Prostate gland (tissue), 2 donors: Measurements from ENCODE around the gene HIGD2B. TPM values are rescaled to one million over a fixed set of nuclear protein-coding genes. Genes with fewer than 3 reads are reported as not detected.
"Not testable (repeated sequence)": the region's sequence is repeated elsewhere in the genome, so short reads cannot be mapped to it uniquely, and the experiment has no call there.

ENCODE experiments used
- DNase-seq: peaks from one replicate; pipeline ENCODE4 v3.0.0-alpha.2; 2019; ENCODE audit warnings: low spot score
- H3K27ac ChIP-seq, 2 donors: fragments of 200-600 bp; sonication (generic); 2 replicates each; pipeline ENCODE4 v1.5.1; 2017 to 2019
- H3K27me3 ChIP-seq: fragments of 200-600 bp; sonication (generic); replicated peaks from 2 replicates; pipeline ENCODE4 v1.5.1; 2019; ENCODE audit not compliant: insufficient read depth
- H3K36me3 ChIP-seq, 2 donors: fragments of 200-600 bp; sonication (generic); 1 replicate in 1 of 2; 2 replicates in 1 of 2; pipeline versions ENCODE4 v1.5.1 to v1.8.1; 2017 to 2019
- H3K4me1 ChIP-seq: fragments of 200-600 bp; sonication (generic); replicated peaks from 2 replicates; pipeline ENCODE4 v1.5.1; 2019
- H3K4me3 ChIP-seq, 2 donors: fragments of 200-600 bp; sonication (generic); 2 replicates each; pipeline ENCODE4 v1.5.1; 2017 to 2019
- H3K9me3 ChIP-seq: fragments of 200-600 bp; sonication (generic); 2 replicates; pipeline ENCODE4 v1.5.1; 2017
- CTCF ChIP-seq, 4 experiments: fragments of 200-600 bp in 2 of 4; fragments of 450-650 bp in 2 of 4; sonication (generic) in 2 of 4; IDR thresholded peaks; 1 replicate in 3 of 4; 2 replicates in 1 of 4; pipeline ENCODE4 v1.5.1; 2016 to 2019; ENCODE audit warnings: antibody characterized with exemption in 4 of 4, mild to moderate bottlenecking in 2 of 4, moderate library complexity in 2 of 4
- POLR2A ChIP-seq: fragments of 450-650 bp; IDR thresholded peaks from one replicate; pipeline ENCODE4 v1.6.1; 2016; ENCODE audit warnings: antibody characterized with exemption, mild to moderate bottlenecking
- POLR2AphosphoS5 ChIP-seq: sonication (generic); formaldehyde crosslinking; IDR thresholded peaks from one replicate; pipeline ENCODE4 v1.6.1; 2017; ENCODE audit warnings: antibody characterized with exemption
- WGBS: methylation state at CpG from one replicate; pipeline ENCODE4 v1.1.5; 2018; 5-methylcytosine and 5-hydroxymethylcytosine counted together
- intact Hi-C: fragments of 100-400 bp; cut with DNase I; formaldehyde crosslinking; loops from one replicate; pipeline ENCODE4 v1.14.2; 2022
- total RNA-seq, 2 donors: library from RNA; depleted of rRNA; stranded (reverse); fragments of >200 nt; gene quantifications; one replicate each; pipeline ENCODE4 v1.1.0, GENCODE V29; 2016

Gene HIGD2B
- total RNA-seq, 2 donors from 2014 or later, result 0.51 TPM; not detected in 1

- no peaks in the 10 kb centered on the region for H3K27me3 ChIP-seq
- peaks cover 0 to 6% of the 10 kb centered on the region in 2 donors for H3K36me3 ChIP-seq
- H3K9me3 ChIP-seq, result no peaks in the 10 kb centered on the region
- H3K4me1 ChIP-seq, result no peaks in the 10 kb centered on the region
- H3K27ac ChIP-seq, result no peak overlapping the region
- no peak for TF ChIP-seq CTCF (IDR thresholded peaks at IDR 0.05)
- no peak for DNase-seq
- H3K4me3 ChIP-seq, result no peak overlapping the region
- intact Hi-C loops, result no loop called here
Observed at GRCh38 chr15:72732086-72732485, 46.1 kb upstream of the HIGD2B start.

- Histone ChIP-seq H3K36me3 (no peaks in the 10 kb centered on the region), H3K4me3 (no peak overlapping the region), H3K27me3 (no peaks in the 10 kb centered on the region), H3K27ac (no peak overlapping the region), H3K9me3 (no peaks in the 10 kb centered on the region), H3K4me1 (no peaks in the 10 kb centered on the region)
- intact Hi-C loops, result no loop called here
- 93% methylated on average over 1 of the region's 1 CpG for WGBS
- DNase-seq, result no peak
- TF ChIP-seq POLR2A (no peak), POLR2AphosphoS5 (no peak), CTCF (IDR thresholded peaks at IDR 0.05) (no peak)
Observed at GRCh38 chr15:72728821-72729220, 42.8 kb upstream of the HIGD2B start.

- H3K4me1 ChIP-seq, H3K27ac ChIP-seq, H3K4me3 ChIP-seq, intact Hi-C loops, H3K9me3 ChIP-seq, H3K36me3 ChIP-seq, H3K27me3 ChIP-seq, DNase-seq: not testable (repeated sequence)
- WGBS, result 83% methylated on average over 1 of the region's 1 CpG
Observed at GRCh38 chr15:72728249-72728648, 42.3 kb upstream of the HIGD2B start.

GRCh38 chr15:72727154-72727553, 41.2 kb upstream of the HIGD2B start:
- intact Hi-C loops, result no loop called here
- no peaks in the 10 kb centered on the region for H3K4me1 ChIP-seq
- H3K27ac ChIP-seq, result no peak overlapping the region
- H3K36me3 ChIP-seq, result no peaks in the 10 kb centered on the region
- DNase-seq, result no peak
- TF ChIP-seq POLR2AphosphoS5 (no peak), CTCF (IDR thresholded peaks at IDR 0.05) (no peak), POLR2A (no peak)
- H3K4me3 ChIP-seq, result no peak overlapping the region
- no peaks in the 10 kb centered on the region for H3K27me3 ChIP-seq
- no peaks in the 10 kb centered on the region for H3K9me3 ChIP-seq

- H3K27me3 ChIP-seq, H3K27ac ChIP-seq, DNase-seq, H3K36me3 ChIP-seq, H3K4me1 ChIP-seq, H3K4me3 ChIP-seq, H3K9me3 ChIP-seq, intact Hi-C loops: not testable (repeated sequence)
- 96% methylated on average over 6 of the region's 6 CpGs for WGBS
Observed at GRCh38 chr15:72725851-72726250, 39.9 kb upstream of the HIGD2B start.

- no peak overlapping the region for H3K4me3 ChIP-seq
- no peaks in the 10 kb centered on the region for H3K36me3 ChIP-seq
- no peaks in the 10 kb centered on the region for H3K4me1 ChIP-seq
- intact Hi-C loops, result no loop called here
- H3K27me3 ChIP-seq, result no peaks in the 10 kb centered on the region
- no peak for TF ChIP-seq CTCF (IDR thresholded peaks at IDR 0.05)
- no peak for TF ChIP-seq POLR2A
- no peak for TF ChIP-seq POLR2AphosphoS5
- WGBS, result 85% methylated on average over 3 of the region's 3 CpGs
- no peak overlapping the region for H3K27ac ChIP-seq
- no peak for DNase-seq
- no peaks in the 10 kb centered on the region for H3K9me3 ChIP-seq
Observed at GRCh38 chr15:72725446-72725845, 39.5 kb upstream of the HIGD2B start.
